Uterus (tissue), 2 donors: ENCODE results near the gene PPP1R16B.

Experiments
- POLR2A ChIP-seq, 2 donors: fragments of 450-650 bp; IDR thresholded peaks; one replicate each; pipeline ENCODE4 v1.6.1; 2016; ENCODE audit warnings: antibody characterized with exemption in 2 of 2, mild to moderate bottlenecking in 1 of 2, moderate library complexity in 1 of 2
- TF ChIP-seq, protein P1 (sequence below), 4 experiments: fragments of 200-600 bp in 2 of 4; fragments of 450-650 bp in 2 of 4; sonication (generic) in 2 of 4; IDR thresholded peaks; one replicate each; pipeline ENCODE4 v1.5.1; 2016 to 2019; ENCODE audit warnings: antibody characterized with exemption in 4 of 4, mild to moderate bottlenecking in 2 of 4, moderate library complexity in 1 of 4

DNA sequence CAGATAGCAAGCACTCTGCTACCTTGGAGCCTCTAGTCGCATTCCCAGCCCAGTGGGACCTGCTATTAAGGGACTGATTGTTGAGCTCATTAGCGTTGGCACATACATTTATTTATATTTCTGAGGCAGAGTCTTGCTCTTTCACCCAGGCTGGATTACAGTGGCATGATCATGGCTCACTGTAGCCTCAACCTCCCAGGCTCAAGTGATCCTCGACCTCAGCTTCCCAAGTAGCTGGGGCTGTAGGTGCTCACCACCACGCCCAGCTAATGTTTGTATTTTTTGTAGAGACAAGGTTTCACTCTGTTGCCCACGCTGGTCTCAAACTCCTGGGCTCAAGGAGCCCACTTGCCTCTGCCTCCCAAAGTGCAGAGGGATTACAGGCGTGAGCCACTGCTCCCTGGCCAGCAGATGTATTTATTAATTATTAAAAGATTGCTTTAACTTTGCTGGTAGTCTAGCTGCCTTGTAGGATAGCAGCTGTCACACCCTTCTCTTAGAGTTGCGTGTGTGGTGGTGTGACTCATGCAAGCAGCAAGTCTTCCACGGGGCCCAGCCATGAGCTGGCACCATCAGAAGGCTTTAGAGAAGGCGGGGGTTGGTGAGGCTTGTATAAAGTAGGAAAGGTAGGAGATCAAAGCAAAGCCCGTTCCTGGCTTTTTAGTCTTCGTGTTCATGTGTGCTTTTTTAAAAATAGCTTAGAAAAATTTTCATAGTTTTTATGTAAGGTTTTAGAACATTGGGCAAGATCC, 40.8 kb upstream of the PPP1R16B start:
- TF ChIP-seq, protein P1, sequence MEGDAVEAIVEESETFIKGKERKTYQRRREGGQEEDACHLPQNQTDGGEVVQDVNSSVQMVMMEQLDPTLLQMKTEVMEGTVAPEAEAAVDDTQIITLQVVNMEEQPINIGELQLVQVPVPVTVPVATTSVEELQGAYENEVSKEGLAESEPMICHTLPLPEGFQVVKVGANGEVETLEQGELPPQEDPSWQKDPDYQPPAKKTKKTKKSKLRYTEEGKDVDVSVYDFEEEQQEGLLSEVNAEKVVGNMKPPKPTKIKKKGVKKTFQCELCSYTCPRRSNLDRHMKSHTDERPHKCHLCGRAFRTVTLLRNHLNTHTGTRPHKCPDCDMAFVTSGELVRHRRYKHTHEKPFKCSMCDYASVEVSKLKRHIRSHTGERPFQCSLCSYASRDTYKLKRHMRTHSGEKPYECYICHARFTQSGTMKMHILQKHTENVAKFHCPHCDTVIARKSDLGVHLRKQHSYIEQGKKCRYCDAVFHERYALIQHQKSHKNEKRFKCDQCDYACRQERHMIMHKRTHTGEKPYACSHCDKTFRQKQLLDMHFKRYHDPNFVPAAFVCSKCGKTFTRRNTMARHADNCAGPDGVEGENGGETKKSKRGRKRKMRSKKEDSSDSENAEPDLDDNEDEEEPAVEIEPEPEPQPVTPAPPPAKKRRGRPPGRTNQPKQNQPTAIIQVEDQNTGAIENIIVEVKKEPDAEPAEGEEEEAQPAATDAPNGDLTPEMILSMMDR (IDR thresholded peaks at IDR 0.05): no peak
- TF ChIP-seq POLR2A (IDR thresholded peaks at IDR 0.05): no peak
